GM10266 (cell line): Measurements from ENCODE around the gene GPATCH1.
"Not testable (repeated sequence)": the region's sequence is repeated elsewhere in the genome, so short reads cannot be mapped to it uniquely, and the experiment has no call there.

Source experiments
- DNase-seq: peaks from one replicate; pipeline ENCODE4 v3.0.0; 2012; ENCODE audit errors: extremely low spot score
- TF ChIP-seq, protein P1 (sequence below): IDR thresholded peaks from 2 replicates; pipeline ENCODE4 v1.5.1; 2012; ENCODE audit warnings: mild to moderate bottlenecking, low read depth; ENCODE audit not compliant: control insufficient read depth, insufficient read depth; ENCODE audit errors: missing control alignments

GPATCH1 gene, protein sequence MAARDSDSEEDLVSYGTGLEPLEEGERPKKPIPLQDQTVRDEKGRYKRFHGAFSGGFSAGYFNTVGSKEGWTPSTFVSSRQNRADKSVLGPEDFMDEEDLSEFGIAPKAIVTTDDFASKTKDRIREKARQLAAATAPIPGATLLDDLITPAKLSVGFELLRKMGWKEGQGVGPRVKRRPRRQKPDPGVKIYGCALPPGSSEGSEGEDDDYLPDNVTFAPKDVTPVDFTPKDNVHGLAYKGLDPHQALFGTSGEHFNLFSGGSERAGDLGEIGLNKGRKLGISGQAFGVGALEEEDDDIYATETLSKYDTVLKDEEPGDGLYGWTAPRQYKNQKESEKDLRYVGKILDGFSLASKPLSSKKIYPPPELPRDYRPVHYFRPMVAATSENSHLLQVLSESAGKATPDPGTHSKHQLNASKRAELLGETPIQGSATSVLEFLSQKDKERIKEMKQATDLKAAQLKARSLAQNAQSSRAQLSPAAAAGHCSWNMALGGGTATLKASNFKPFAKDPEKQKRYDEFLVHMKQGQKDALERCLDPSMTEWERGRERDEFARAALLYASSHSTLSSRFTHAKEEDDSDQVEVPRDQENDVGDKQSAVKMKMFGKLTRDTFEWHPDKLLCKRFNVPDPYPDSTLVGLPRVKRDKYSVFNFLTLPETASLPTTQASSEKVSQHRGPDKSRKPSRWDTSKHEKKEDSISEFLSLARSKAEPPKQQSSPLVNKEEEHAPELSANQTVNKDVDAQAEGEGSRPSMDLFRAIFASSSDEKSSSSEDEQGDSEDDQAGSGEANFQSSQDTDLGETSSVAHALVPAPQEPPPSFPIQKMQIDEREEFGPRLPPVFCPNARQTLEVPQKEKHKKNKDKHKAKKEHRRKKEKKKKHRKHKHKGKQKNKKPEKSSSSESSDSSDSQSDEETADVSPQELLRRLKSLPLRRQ

DNA sequence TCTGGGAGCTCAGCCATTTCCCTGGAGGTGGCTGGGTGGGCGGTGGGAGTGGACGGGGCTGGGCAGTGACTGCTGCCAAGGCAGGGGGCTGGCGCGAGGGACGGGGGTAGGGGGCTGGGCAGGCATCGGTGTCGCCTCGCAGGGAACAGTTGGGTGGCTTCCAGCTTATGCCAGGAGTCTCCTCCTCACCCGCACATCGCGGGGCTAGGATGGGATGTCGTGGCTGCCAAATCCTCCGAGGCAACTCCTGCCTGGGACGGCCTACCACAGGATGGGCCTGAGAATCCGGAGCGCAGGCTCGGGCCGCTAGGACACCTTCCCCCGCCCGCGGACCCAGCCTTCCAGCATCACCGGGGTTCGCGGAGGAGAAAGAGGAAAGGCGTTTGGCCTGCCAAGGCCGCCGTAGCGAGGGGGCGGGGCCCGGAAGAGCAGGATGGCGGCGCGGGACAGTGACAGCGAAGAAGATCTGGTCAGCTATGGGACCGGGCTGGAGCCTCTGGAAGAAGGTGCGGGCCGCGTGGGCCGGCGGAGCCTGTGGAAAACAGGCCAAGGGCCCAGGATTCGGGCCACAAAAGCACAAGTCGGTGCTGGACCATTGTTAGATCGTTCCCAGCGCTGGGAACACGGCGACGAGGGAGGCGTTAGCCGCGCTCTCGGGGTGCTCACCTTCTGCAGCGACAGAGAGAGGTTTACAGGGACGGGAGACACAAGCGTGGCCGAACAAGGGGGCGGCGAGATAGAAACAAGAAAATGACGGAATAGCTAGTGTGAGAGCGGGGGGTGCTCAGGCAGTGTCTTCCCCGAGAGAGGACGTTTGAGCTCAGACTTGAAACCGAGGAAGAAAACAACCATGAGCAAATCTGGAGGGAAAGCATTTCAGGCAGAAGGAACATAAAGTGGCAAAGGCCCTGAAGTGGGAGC lies at the start of gene GPATCH1:
GPATCH1 (plus strand) TSS at position 421 of the 921 bp plus-strand sequence; CDS start at position 434, 13 bp downstream.
- TF ChIP-seq, protein P1, sequence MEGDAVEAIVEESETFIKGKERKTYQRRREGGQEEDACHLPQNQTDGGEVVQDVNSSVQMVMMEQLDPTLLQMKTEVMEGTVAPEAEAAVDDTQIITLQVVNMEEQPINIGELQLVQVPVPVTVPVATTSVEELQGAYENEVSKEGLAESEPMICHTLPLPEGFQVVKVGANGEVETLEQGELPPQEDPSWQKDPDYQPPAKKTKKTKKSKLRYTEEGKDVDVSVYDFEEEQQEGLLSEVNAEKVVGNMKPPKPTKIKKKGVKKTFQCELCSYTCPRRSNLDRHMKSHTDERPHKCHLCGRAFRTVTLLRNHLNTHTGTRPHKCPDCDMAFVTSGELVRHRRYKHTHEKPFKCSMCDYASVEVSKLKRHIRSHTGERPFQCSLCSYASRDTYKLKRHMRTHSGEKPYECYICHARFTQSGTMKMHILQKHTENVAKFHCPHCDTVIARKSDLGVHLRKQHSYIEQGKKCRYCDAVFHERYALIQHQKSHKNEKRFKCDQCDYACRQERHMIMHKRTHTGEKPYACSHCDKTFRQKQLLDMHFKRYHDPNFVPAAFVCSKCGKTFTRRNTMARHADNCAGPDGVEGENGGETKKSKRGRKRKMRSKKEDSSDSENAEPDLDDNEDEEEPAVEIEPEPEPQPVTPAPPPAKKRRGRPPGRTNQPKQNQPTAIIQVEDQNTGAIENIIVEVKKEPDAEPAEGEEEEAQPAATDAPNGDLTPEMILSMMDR, result no peak
- peak; percentile 87 for DNase-seq

DNA sequence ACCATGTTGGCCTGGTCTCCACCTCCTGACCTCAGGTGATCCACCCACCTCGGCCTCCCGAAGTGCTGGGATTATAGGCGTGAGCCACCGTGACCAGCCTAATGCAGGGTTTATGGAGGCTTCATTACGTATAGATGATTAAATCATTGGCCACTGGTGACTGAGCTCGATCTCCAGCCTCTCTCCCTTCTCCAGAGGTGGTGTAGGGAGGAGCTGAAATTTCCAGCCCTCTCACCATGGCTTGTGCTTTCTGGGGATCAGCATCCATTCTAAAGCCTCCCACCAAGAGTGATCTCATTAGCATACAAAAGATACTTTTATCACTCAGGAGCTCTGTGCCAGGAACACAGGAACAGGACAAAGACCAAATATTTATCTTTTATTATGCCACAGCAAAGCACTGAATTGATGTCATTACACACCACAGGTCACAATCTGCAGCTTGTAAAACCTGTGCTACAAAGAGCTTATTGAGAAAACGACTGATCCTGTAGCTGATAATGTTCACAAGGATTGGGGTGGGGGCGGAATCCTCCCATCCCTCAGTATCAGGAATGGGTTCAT lies 48.7 kb upstream of the GPATCH1 start:
- DNase-seq, result no peak
- TF ChIP-seq, protein P1, result no peak

DNA sequence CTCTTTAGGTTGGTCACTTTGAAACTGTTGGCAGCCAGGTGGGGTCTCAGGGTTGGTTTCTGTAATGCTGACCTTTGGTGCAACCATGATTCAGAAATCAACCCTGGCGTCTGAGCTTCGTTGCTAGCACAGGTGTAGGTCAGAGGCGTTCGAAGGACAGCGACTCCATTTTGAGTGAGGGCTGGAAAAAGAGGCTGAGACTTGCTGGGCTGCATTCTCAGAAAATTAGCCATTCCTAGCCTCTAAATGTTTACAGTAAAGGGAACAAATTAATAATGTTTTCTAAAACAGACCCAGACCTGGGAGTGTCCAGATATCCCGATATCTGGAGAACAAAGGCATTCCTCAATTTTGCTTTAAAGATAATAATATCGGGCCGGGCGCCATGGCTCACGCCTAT lies 45.5 kb upstream of the GPATCH1 start:
- TF ChIP-seq, protein P1, result no peak
- no peak for DNase-seq

DNA sequence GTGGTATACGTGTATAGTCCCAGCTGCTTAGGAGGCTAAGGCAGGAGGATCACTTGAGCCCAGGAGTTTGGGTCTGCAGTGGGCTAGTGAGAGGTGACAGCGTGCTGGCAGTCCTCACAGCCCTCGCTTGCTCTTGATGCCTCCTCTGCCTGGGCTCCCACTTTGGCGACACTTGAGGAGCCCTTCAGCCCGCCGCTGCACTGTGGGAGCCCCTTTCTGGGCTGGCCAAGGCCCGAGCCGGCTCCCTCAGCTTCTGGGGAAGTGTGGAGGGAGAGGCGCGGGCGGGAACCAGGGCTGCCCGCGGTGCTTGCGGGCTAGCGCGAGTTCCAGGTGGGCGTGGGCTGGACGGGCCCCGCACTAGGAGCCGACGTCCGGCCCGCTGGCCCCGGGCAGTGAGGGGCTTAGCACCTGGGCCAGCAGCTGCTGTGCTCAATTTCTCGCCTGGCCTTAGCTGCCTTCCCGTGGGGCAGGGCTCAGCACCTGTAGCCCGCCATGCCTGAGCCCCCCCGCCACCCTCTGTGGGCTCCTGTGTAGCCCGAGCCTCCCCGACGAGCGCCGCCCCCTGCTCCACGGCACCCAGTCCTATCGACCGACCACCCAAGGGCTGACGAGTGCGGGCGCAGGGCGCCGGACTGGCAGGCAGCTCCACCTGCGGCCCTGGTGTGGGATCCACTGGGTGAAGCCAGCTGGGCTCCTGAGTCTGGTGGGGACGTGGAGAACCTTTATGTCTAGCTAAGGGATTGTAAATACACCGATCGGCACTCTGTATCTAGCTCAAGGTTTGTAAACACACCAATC lies 44.4 kb upstream of the GPATCH1 start:
- not testable (repeated sequence) for DNase-seq

DNA sequence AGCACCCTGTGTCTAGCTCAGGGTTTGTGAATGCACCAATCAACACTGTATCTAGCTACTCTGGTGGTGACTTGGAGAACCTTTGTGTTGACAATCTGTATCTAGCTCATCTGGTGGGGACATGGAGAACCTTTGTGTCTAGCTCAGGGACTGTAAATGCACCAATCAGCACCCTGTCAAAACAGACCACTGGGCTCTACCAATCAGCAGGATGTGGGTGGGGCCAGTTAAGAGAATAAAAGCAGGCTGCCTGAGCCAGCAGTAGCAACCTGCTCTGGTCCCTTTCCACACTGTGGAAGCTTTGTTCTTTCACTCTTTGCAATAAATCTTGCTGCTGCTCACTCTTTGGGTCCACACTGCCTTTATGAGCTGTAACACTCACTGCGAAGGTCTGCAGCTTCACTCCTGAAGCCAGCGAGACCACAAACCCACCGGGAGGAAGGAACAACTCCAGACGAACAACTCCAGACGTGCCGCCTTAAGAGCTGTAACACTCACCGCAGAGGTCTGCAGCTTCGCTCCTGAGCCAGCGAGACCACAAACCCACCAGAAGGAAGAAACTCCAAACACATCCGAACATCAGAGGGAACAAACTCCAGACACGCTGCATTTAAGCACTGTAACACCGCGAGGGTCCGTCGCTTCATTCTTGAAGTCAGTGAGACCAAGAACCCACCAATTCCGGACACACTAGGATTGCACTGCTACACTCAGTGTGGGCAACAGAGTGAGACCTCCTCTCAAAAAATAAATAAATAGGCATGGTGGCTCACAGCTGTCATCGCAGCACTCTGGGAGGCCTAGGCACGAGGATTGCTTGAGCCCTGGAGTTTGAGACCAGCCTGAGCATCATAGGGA lies 43.6 kb upstream of the GPATCH1 start:
- DNase-seq, result not testable (repeated sequence)

DNA sequence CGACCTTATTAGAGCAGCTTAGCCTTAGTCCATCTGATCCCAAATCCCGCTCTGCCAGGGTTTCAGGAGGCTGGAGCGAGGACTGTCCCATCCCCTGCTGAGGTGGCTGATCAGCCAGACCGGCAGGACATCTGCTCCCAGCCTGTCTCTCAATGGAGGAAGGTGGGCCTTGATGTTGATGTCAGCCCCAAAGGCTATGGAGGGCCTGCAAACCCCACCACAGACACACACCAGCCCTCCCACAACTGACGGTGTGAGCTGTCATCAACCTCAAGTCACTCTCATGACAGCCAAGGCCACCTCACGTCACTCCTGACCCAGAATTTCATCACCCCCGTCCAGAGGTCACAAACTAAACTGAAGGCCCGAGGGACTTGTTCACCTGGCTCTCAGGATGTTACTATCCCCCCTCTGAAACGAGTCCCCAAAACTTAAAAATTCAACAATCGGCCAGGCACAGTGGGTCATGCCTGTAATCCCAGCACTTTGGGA lies 41.8 kb upstream of the GPATCH1 start:
- DNase-seq, result no peak
- TF ChIP-seq, protein P1, result no peak
